HUES48 (cell line): ENCODE results near the gene TSPAN13.

Experiments used
- H3K27ac ChIP-seq: one replicate; pipeline ENCODE4 v1.7.0; 2013; ENCODE audit warnings: low read depth, low read length, inconsistent platforms
- H3K27me3 ChIP-seq: 2 replicates; pipeline ENCODE4 v1.6.1; 2013; ENCODE audit warnings: mild to moderate bottlenecking, low read length; ENCODE audit not compliant: control insufficient read depth, insufficient read depth
- H3K36me3 ChIP-seq: 2 replicates; pipeline ENCODE4 v1.6.1; 2013; ENCODE audit warnings: low read length; ENCODE audit not compliant: control insufficient read depth, insufficient read depth
- H3K4me1 ChIP-seq: 2 replicates; pipeline ENCODE4 v1.6.1; 2013; ENCODE audit warnings: mild to moderate bottlenecking, low read length; ENCODE audit not compliant: control insufficient read depth, insufficient read depth
- H3K4me3 ChIP-seq: 2 replicates; pipeline ENCODE4 v1.5.1; 2013; ENCODE audit warnings: mild to moderate bottlenecking, low read depth, low read length
- H3K9ac ChIP-seq: 2 replicates; pipeline ENCODE4 v1.6.1; 2013; ENCODE audit warnings: mild to moderate bottlenecking, low read depth, low read length, moderate library complexity
- H3K9me3 ChIP-seq: 2 replicates; pipeline ENCODE4 v1.6.1; 2013; ENCODE audit warnings: low read length; ENCODE audit not compliant: control insufficient read depth, insufficient read depth

The TSPAN13 gene

GRCh38 chr7:16776053-16776452 is 22.5 kb downstream of the TSPAN13 start:
- H3K4me1 ChIP-seq: peaks cover 25% of the 10 kb centered on the region
- H3K9ac ChIP-seq: no peak overlapping the region
- no peaks in the 10 kb centered on the region for H3K36me3 ChIP-seq
- no peaks in the 10 kb centered on the region for H3K9me3 ChIP-seq
- no peak overlapping the region for H3K27ac ChIP-seq
- H3K4me3 ChIP-seq: no peak overlapping the region
- H3K27me3 ChIP-seq: no peaks in the 10 kb centered on the region

- Histone ChIP-seq H3K9ac (no peak overlapping the region), H3K27me3 (no peaks in the 10 kb centered on the region), H3K27ac (peak overlapping the region; percentile 65), H3K36me3 (no peaks in the 10 kb centered on the region), H3K4me1 (peaks cover 25% of the 10 kb centered on the region), H3K4me3 (no peak overlapping the region), H3K9me3 (no peaks in the 10 kb centered on the region)
These were observed 24.9 kb downstream of the TSPAN13 start for GRCh38 chr7:16778476-16778875.

GRCh38 chr7:16779051-16779450 is 25.5 kb downstream of the TSPAN13 start:
- H3K36me3 ChIP-seq: 0 out of 2 replicates have a peak, but pooled peaks cover 2% of the 10 kb centered on the region
- no peaks in the 10 kb centered on the region for H3K27me3 ChIP-seq
- no peak overlapping the region for H3K9ac ChIP-seq
- no peak overlapping the region for H3K27ac ChIP-seq
- H3K4me3 ChIP-seq: no peak overlapping the region
- peaks cover 25% of the 10 kb centered on the region for H3K4me1 ChIP-seq
- H3K9me3 ChIP-seq: no peaks in the 10 kb centered on the region

GRCh38 chr7:16780596-16780995 is 27.0 kb downstream of the TSPAN13 start:
- Histone ChIP-seq H3K36me3 (0 out of 2 replicates have a peak, but pooled peaks cover 5% of the 10 kb centered on the region), H3K4me1 (peaks cover 25% of the 10 kb centered on the region), H3K4me3 (no peak overlapping the region), H3K27me3 (no peaks in the 10 kb centered on the region), H3K27ac (no peak overlapping the region), H3K9me3 (no peaks in the 10 kb centered on the region), H3K9ac (no peak overlapping the region)

GRCh38 chr7:16785321-16785720 is 31.8 kb downstream of the TSPAN13 start:
- no peaks in the 10 kb centered on the region for H3K27me3 ChIP-seq
- H3K27ac ChIP-seq: no peak overlapping the region
- no peak overlapping the region for H3K9ac ChIP-seq
- 0 out of 2 replicates have a peak, but pooled peaks cover 5% of the 10 kb centered on the region for H3K36me3 ChIP-seq
- no peaks in the 10 kb centered on the region for H3K4me1 ChIP-seq
- no peaks in the 10 kb centered on the region for H3K9me3 ChIP-seq
- H3K4me3 ChIP-seq: no peak overlapping the region

GRCh38 chr7:16785846-16786245 is 32.3 kb downstream of the TSPAN13 start:
- H3K4me1 ChIP-seq: no peaks in the 10 kb centered on the region
- H3K27me3 ChIP-seq: no peaks in the 10 kb centered on the region
- H3K9me3 ChIP-seq: no peaks in the 10 kb centered on the region
- H3K9ac ChIP-seq: no peak overlapping the region
- H3K4me3 ChIP-seq: no peak overlapping the region
- 0 out of 2 replicates have a peak, but pooled peaks cover 5% of the 10 kb centered on the region for H3K36me3 ChIP-seq
- no peak overlapping the region for H3K27ac ChIP-seq

- H3K27me3 ChIP-seq: no peaks in the 10 kb centered on the region
- H3K27ac ChIP-seq: no peak overlapping the region
- 0 out of 2 replicates have a peak, but pooled peaks cover 5% of the 10 kb centered on the region for H3K36me3 ChIP-seq
- H3K9ac ChIP-seq: no peak overlapping the region
- no peaks in the 10 kb centered on the region for H3K9me3 ChIP-seq
- no peak overlapping the region for H3K4me3 ChIP-seq
- no peaks in the 10 kb centered on the region for H3K4me1 ChIP-seq
These were observed 32.7 kb downstream of the TSPAN13 start for GRCh38 chr7:16786257-16786656.

- Histone ChIP-seq H3K9me3 (no peaks in the 10 kb centered on the region), H3K27me3 (no peaks in the 10 kb centered on the region), H3K9ac (no peak overlapping the region), H3K36me3 (0 out of 2 replicates have a peak, but pooled peaks cover 5% of the 10 kb centered on the region), H3K4me1 (no peaks in the 10 kb centered on the region), H3K27ac (no peak overlapping the region), H3K4me3 (no peak overlapping the region)
These were observed 33.6 kb downstream of the TSPAN13 start for GRCh38 chr7:16787127-16787526.

GRCh38 chr7:16791071-16791470 is 37.5 kb downstream of the TSPAN13 start:
- no peaks in the 10 kb centered on the region for H3K27me3 ChIP-seq
- H3K9me3 ChIP-seq: no peaks in the 10 kb centered on the region
- H3K36me3 ChIP-seq: no peaks in the 10 kb centered on the region
- no peak overlapping the region for H3K4me3 ChIP-seq
- H3K4me1 ChIP-seq: no peaks in the 10 kb centered on the region
- H3K9ac ChIP-seq: no peak overlapping the region
- no peak overlapping the region for H3K27ac ChIP-seq

- H3K27me3 ChIP-seq: no peaks in the 10 kb centered on the region
- H3K9ac ChIP-seq: no peak overlapping the region
- H3K36me3 ChIP-seq: no peaks in the 10 kb centered on the region
- no peaks in the 10 kb centered on the region for H3K9me3 ChIP-seq
- H3K27ac ChIP-seq: no peak overlapping the region
- no peaks in the 10 kb centered on the region for H3K4me1 ChIP-seq
- no peak overlapping the region for H3K4me3 ChIP-seq
These were observed 38.5 kb downstream of the TSPAN13 start for GRCh38 chr7:16791905-16792698.

GRCh38 chr7:16794986-16795385 is 41.4 kb downstream of the TSPAN13 start:
- no peaks in the 10 kb centered on the region for H3K27me3 ChIP-seq
- H3K4me1 ChIP-seq: no peaks in the 10 kb centered on the region
- no peaks in the 10 kb centered on the region for H3K36me3 ChIP-seq
- H3K4me3 ChIP-seq: no peak overlapping the region
- H3K9me3 ChIP-seq: no peaks in the 10 kb centered on the region
- H3K9ac ChIP-seq: no peak overlapping the region
- no peak overlapping the region for H3K27ac ChIP-seq
